Upper lobe of left lung (tissue), 4 donors: Measurements from ENCODE around the gene MYOF.

ENCODE experiments used
- CTCF ChIP-seq, 6 experiments: fragments of 450-650 bp in 4 of 6; fragments of 200-600 bp in 2 of 6; sonication (generic) in 2 of 6; IDR thresholded peaks; one replicate each; pipeline ENCODE4 v1.5.1; 2016 to 2019; ENCODE audit warnings: antibody characterized with exemption in 6 of 6
- POLR2A ChIP-seq, 4 donors: fragments of 450-650 bp; IDR thresholded peaks; one replicate each; pipeline ENCODE4 v1.5.1; 2016 to 2017; ENCODE audit warnings: antibody characterized with exemption in 4 of 4, mild to moderate bottlenecking in 2 of 4
- POLR2AphosphoS5 ChIP-seq, 2 donors: sonication (generic); formaldehyde crosslinking; IDR thresholded peaks; one replicate each; pipeline ENCODE4 v1.5.1; 2017; ENCODE audit warnings: antibody characterized with exemption in 2 of 2

GRCh38 chr10:93364966-93365365, 117.2 kb downstream of the MYOF start:
- TF ChIP-seq CTCF (IDR thresholded peaks at IDR 0.05) = no peak
- no peak for TF ChIP-seq POLR2A (IDR thresholded peaks at IDR 0.05)
- TF ChIP-seq POLR2AphosphoS5 (IDR thresholded peaks at IDR 0.05) = no peak
